K562 (cell line): ENCODE measurements around the gene TIPIN. TPM values are rescaled to one million over a fixed set of nuclear protein-coding genes. Genes with fewer than 3 reads are reported as not detected.

Experiments
- ARHGAP35 ChIP-seq: fragments of 450-650 bp; IDR thresholded peaks from 2 replicates; pipeline ENCODE4 v1.6.1; 2018; ENCODE audit not compliant: partially characterized antibody
- ATF7 ChIP-seq: fragments of 450-650 bp; IDR thresholded peaks from 2 replicates; pipeline ENCODE4 v1.7.1; 2014; ENCODE audit warnings: mild to moderate bottlenecking, moderate library complexity
- CTCFL ChIP-seq: IDR thresholded peaks from 2 replicates; pipeline ENCODE4 v1.6.1; 2011; ENCODE audit warnings: borderline replicate concordance, low read depth, mild to moderate bottlenecking, moderate library complexity, low read length; ENCODE audit not compliant: insufficient read depth, poor library complexity, severe bottlenecking
- GABPA ChIP-seq: fragments of 200-800 bp; sonication (Bioruptor generic); conservative IDR thresholded peaks from 2 replicates; pipeline ENCODE4 v1.6.1; 2016; ENCODE audit warnings: low read depth, missing genetic modification characterization, missing compliant biosample characterization
- GABPB1 ChIP-seq: sonication (generic); formaldehyde crosslinking; IDR thresholded peaks from 2 replicates; pipeline ENCODE4 v1.8.0; 2022; ENCODE audit warnings: mild to moderate bottlenecking, missing genetic modification reagents
- GTF2F1 ChIP-seq: IDR thresholded peaks from 2 replicates; pipeline ENCODE4 v1.6.1; 2011; ENCODE audit warnings: low read depth, low read length, improper control_type of control experiment
- KLF10 ChIP-seq: fragments of 250-450 bp; sonication (Bioruptor Pico); IDR thresholded peaks from 2 replicates; pipeline ENCODE4 v1.6.1; 2021; ENCODE audit warnings: matching md5 sums
- MCM7 ChIP-seq, 2 experiments: fragments of 450-650 bp; IDR thresholded peaks; 2 replicates each; pipeline ENCODE4 v1.6.1; 2016 to 2018
- MTF1 ChIP-seq: fragments of 250-450 bp; sonication (Bioruptor Pico); IDR thresholded peaks from 2 replicates; pipeline ENCODE4 v1.9.0; 2021; ENCODE audit warnings: moderate library complexity, mild to moderate bottlenecking, inconsistent platforms, borderline replicate concordance
- NBN ChIP-seq: fragments of 450-650 bp; IDR thresholded peaks from 2 replicates; pipeline ENCODE4 v1.6.1; 2016; ENCODE audit warnings: low read depth, mild to moderate bottlenecking
- NFE2 ChIP-seq: IDR thresholded peaks from 2 replicates; pipeline ENCODE4 v1.6.1; 2014; ENCODE audit warnings: antibody characterized with exemption, low read depth
- NFE2L1 ChIP-seq: fragments of 450-650 bp; IDR thresholded peaks from 2 replicates; pipeline ENCODE4 v1.6.1; 2016; ENCODE audit warnings: missing genetic modification characterization, low read depth, mild to moderate bottlenecking, missing compliant biosample characterization, moderate library complexity, borderline replicate concordance
- NKRF ChIP-seq: fragments of 450-650 bp; IDR thresholded peaks from 2 replicates; pipeline ENCODE4 v1.6.1; 2016; ENCODE audit warnings: borderline replicate concordance
- PATZ1 ChIP-seq: fragments of 250-450 bp; sonication (Bioruptor Pico); IDR thresholded peaks from 2 replicates; pipeline ENCODE4 v1.5.0; 2020; ENCODE audit warnings: mild to moderate bottlenecking, borderline replicate concordance
- RAD51 ChIP-seq: fragments of 450-650 bp; IDR thresholded peaks from 2 replicates; pipeline ENCODE4 v1.7.1; 2016; ENCODE audit warnings: low read depth, mild to moderate bottlenecking, borderline replicate concordance
- RBFOX2 ChIP-seq: fragments of 200-400 bp; formaldehyde crosslinking; IDR thresholded peaks from 2 replicates; pipeline ENCODE4 v1.6.1; 2017; ENCODE audit warnings: low read depth, mild to moderate bottlenecking, low read length, moderate library complexity
- SMAD3 ChIP-seq: fragments of 450-650 bp; formaldehyde crosslinking; conservative IDR thresholded peaks from 2 replicates; pipeline ENCODE4 v1.4.0; 2020; ENCODE audit warnings: mild to moderate bottlenecking
- SMARCA5 ChIP-seq: fragments of 450-650 bp; IDR thresholded peaks from 2 replicates; pipeline ENCODE4 v1.6.1; 2016
- STAG1 ChIP-seq: sonication (generic); formaldehyde crosslinking; IDR thresholded peaks from 2 replicates; pipeline ENCODE4 v1.5.0; 2020; ENCODE audit warnings: missing genetic modification reagents, borderline replicate concordance
- TARDBP ChIP-seq: fragments of 450-650 bp; IDR thresholded peaks from 2 replicates; pipeline ENCODE4 v1.6.1; 2016
- ZBTB7A ChIP-seq: IDR thresholded peaks from 2 replicates; pipeline ENCODE4 v1.6.1; 2011; ENCODE audit warnings: low read depth, mild to moderate bottlenecking, low read length, moderate library complexity, borderline replicate concordance; ENCODE audit not compliant: control insufficient read depth
- ZNF217 ChIP-seq: sonication (generic); formaldehyde crosslinking; IDR thresholded peaks from 2 replicates; pipeline ENCODE4 v1.8.0; 2022; ENCODE audit warnings: mild to moderate bottlenecking, missing genetic modification reagents
- ZZZ3 ChIP-seq: fragments of 450-650 bp; IDR thresholded peaks from 2 replicates; pipeline ENCODE4 v1.6.1; 2016; ENCODE audit warnings: antibody characterized with exemption, mild to moderate bottlenecking, moderate library complexity
- polyA plus RNA-seq, 8 experiments: library from polyadenylated mRNA; depleted of rRNA in 4 of 8; stranded (reverse) in 5 of 8; unstranded in 3 of 8; fragments of >200 nt; fragmentation: Nextera tagmentation in 2 of 8; fragmentation: Illumina TruSeq in 1 of 8; extraction: Ambion mirVana in 2 of 8; extraction: Trizol in 1 of 8; gene quantifications; 2 replicates each; pipeline versions ENCODE4 v1.2.1 to v1.2.3, GENCODE V29; 2011 to 2014; ENCODE audit warnings: inconsistent platforms in 1 of 8, missing spikeins in 1 of 8
- total RNA-seq, 7 experiments: library from RNA; depleted of rRNA in 6 of 7; stranded (reverse); fragments of >200 nt in 6 of 7; fragmentation: Illumina TruSeq in 2 of 7; extraction: Trizol in 2 of 7; gene quantifications; 2 replicates each; pipeline versions ENCODE4 v1.2.1 to v1.2.3, GENCODE V29; 2011 to 2021; ENCODE audit warnings: low replicate concordance in 1 of 7

Gene TIPIN
- total and polyA plus RNA-seq, 9 of the 15 experiments (the other 6 are each of a cell fraction or from before 2014, with no cell fraction given), result 22.9 to 61.4 (median 42.0) TPM

- TF ChIP-seq PATZ1 (CRISPR knock-in tag) (no peak), ARHGAP35 (peak; percentile 97), ZBTB7A (peak; percentile 37; the same call in 1 of the 2 replicates), NKRF (peak; percentile 87), TARDBP (no peak), MCM7 (IDR thresholded peaks at IDR 0.05) (no peak), RAD51 (no peak), NBN (peak; percentile 15; the same call in 1 of the 2 replicates), NFE2L1 (tag) (no peak), KLF10 (CRISPR knock-in tag) (no peak), ZZZ3 (peak; percentile 87), NFE2 (no peak), GABPB1 (CRISPR knock-in tag) (peak; percentile 64; the same call in 1 of the 2 replicates), ZNF217 (CRISPR knock-in tag) (no peak), GTF2F1 (peak; percentile 35; the same call in 1 of the 2 replicates), SMAD3 (no peak), STAG1 (CRISPR knock-in tag) (no peak), SMARCA5 (peak; percentile 61; the same call in 1 of the 2 replicates), GABPA (peak; percentile 76), CTCFL (no peak), ATF7 (0 out of 2 replicates have a peak, but pooled peaks have one; percentile 49), RBFOX2 (peak; percentile 98), MTF1 (CRISPR knock-in tag) (no peak)
These were observed at the start of gene TIPIN (continued) for GRCh38 chr15:66356359-66357236.
